GM19372 (cell line): ENCODE results near the gene LRP3.

Experiments used
- ATAC-seq: cut with Tn5 transposase; IDR thresholded peaks from one replicate; pipeline ENCODE4 v1.9.1; 2021; ENCODE audit warnings: mild to moderate bottlenecking, low read depth, moderate library complexity; ENCODE audit not compliant: unreplicated experiment

LRP3 gene

GRCh38 chr19:33251076-33251475 lies 56.9 kb downstream of the LRP3 start:
- ATAC-seq: no peak

- ATAC-seq: no peak
Measured at GRCh38 chr19:33251526-33252090, 57.5 kb downstream of the LRP3 start.

GRCh38 chr19:33252418-33252962 lies 58.4 kb downstream of the LRP3 start:
- ATAC-seq: no peak

GRCh38 chr19:33252971-33253370 lies 58.8 kb downstream of the LRP3 start:
- ATAC-seq: no peak

- no peak for ATAC-seq
Measured at GRCh38 chr19:33254245-33254824, 60.2 kb downstream of the LRP3 start.

GRCh38 chr19:33255781-33256180 lies 61.7 kb downstream of the LRP3 start:
- no peak for ATAC-seq

GRCh38 chr19:33256261-33256660 lies 62.1 kb downstream of the LRP3 start:
- no peak for ATAC-seq

- ATAC-seq: no peak
Measured at GRCh38 chr19:33257828-33258227, 63.7 kb downstream of the LRP3 start.
